Keratinocyte (primary cell): ENCODE results near the gene RSPH10B. TPM values are rescaled to one million over a fixed set of nuclear protein-coding genes. Genes with fewer than 3 reads are reported as not detected.
"Not testable (repeated sequence)": the region's sequence is repeated elsewhere in the genome, so short reads cannot be mapped to it uniquely, and the experiment has no call there.

Experiments
- DNase-seq: peaks from one replicate; pipeline ENCODE4 v3.0.0-alpha.2; 2011; ENCODE audit warnings: low read depth, missing footprints, low spot score
- FAIRE-seq: peaks from 2 replicates; lab custom pipeline; 2011; peaks lifted over from hg19 to GRCh38; lab: Jason Lieb, UNC
- H2AFZ ChIP-seq: 2 replicates; pipeline ENCODE4 v1.6.0; 2012; ENCODE audit warnings: low read length, control low read depth, inconsistent platforms; ENCODE audit not compliant: control insufficient read depth
- H3K27ac ChIP-seq: 2 replicates; pipeline ENCODE4 v1.5.1; 2011; ENCODE audit warnings: low read length; ENCODE audit not compliant: control insufficient read depth, insufficient read depth
- H3K27me3 ChIP-seq: 3 replicates; pipeline ENCODE4 v1.6.0; 2011; ENCODE audit warnings: low read length; ENCODE audit not compliant: control insufficient read depth, insufficient read depth; ENCODE audit errors: extremely low read depth
- H3K36me3 ChIP-seq, 2 experiments: 2 replicates in 1 of 2; 3 replicates in 1 of 2; pipeline ENCODE4 v1.5.1; 2011; ENCODE audit warnings: low read length in 2 of 2, mild to moderate bottlenecking in 1 of 2; ENCODE audit not compliant: control insufficient read depth in 2 of 2, insufficient read depth in 2 of 2; ENCODE audit errors: extremely low read depth in 1 of 2
- H3K4me1 ChIP-seq: 3 replicates; pipeline ENCODE4 v1.5.1; 2011; ENCODE audit warnings: low read length; ENCODE audit not compliant: control insufficient read depth, insufficient read depth; ENCODE audit errors: extremely low read depth
- H3K4me2 ChIP-seq: 3 replicates; pipeline ENCODE4 v1.6.0; 2011; ENCODE audit warnings: low read depth, low read length; ENCODE audit not compliant: control insufficient read depth, insufficient read depth; ENCODE audit errors: extremely low read depth
- H3K4me3 ChIP-seq, 3 experiments: fragments of 200-600 bp in 1 of 3; sonication (generic) in 1 of 3; 2 replicates in 2 of 3; 3 replicates in 1 of 3; pipeline ENCODE4 v1.5.1; 2011 to 2016; ENCODE audit warnings: low read length in 3 of 3, mild to moderate bottlenecking in 3 of 3, control low read depth in 2 of 3, inconsistent platforms in 1 of 3, low read depth in 1 of 3, mixed read lengths in 1 of 3, mixed run types in 1 of 3, moderate library complexity in 1 of 3; ENCODE audit not compliant: control insufficient read depth in 2 of 3, insufficient read depth in 2 of 3; ENCODE audit errors: extremely low read depth in 1 of 3
- H3K79me2 ChIP-seq: 2 replicates; pipeline ENCODE4 v1.6.0; 2012; ENCODE audit warnings: low read length; ENCODE audit not compliant: control insufficient read depth, insufficient read depth
- H3K9ac ChIP-seq: 3 replicates; pipeline ENCODE4 v1.6.0; 2011; ENCODE audit warnings: low read length; ENCODE audit not compliant: control insufficient read depth, insufficient read depth; ENCODE audit errors: extremely low read depth
- H3K9me1 ChIP-seq: 3 replicates; pipeline ENCODE4 v1.6.0; 2011; ENCODE audit warnings: low read length; ENCODE audit not compliant: control insufficient read depth, insufficient read depth; ENCODE audit errors: extremely low read depth
- H3K9me3 ChIP-seq: 2 replicates; pipeline ENCODE4 v1.5.1; 2012; ENCODE audit warnings: low read depth, low read length; ENCODE audit not compliant: control insufficient read depth
- H4K20me1 ChIP-seq: 3 replicates; pipeline ENCODE4 v1.6.0; 2011; ENCODE audit warnings: low read length; ENCODE audit not compliant: control insufficient read depth, insufficient read depth; ENCODE audit errors: extremely low read depth
- dilution Hi-C: fragments of 300-500 bp; cut with MboI; formaldehyde crosslinking; loops from one replicate; pipeline ENCODE4 v1.7.0; 2020; ENCODE audit warnings: low sequenced_read_pairs; ENCODE audit not compliant: extremely low pct_ligation_motif_present
- polyA plus RNA-seq, 5 experiments: library from polyadenylated mRNA; depleted of rRNA in 3 of 5; stranded (reverse) in 3 of 5; stranded (forward) in 1 of 5; unstranded in 1 of 5; fragments of >200 nt; gene quantifications; 1 replicate in 1 of 5; 2 replicates in 3 of 5; 3 replicates in 1 of 5; pipeline versions ENCODE4 v1.2.1 to v1.2.3, GENCODE V29; 2011 to 2012; ENCODE audit warnings: missing spikeins in 2 of 5, low read depth in 1 of 5, low replicate concordance in 1 of 5

RSPH10B gene
- polyA plus RNA-seq, 1 donor (not counting 4 experiments of a cell fraction or from before 2014, with no cell fraction given) = not detected

- FAIRE-seq = peak; percentile 65
- H3K27me3 ChIP-seq, H3K79me2 ChIP-seq, H3K9me3 ChIP-seq, H3K9ac ChIP-seq, H4K20me1 ChIP-seq, H3K4me1 ChIP-seq, H2AFZ ChIP-seq, DNase-seq, H3K36me3 ChIP-seq, H3K4me2 ChIP-seq, dilution Hi-C loops, H3K4me3 ChIP-seq, H3K27ac ChIP-seq, H3K9me1 ChIP-seq: not testable (repeated sequence)
Observed at GRCh38 chr7:5931905-5932644, 38.4 kb downstream of the RSPH10B start.

DNA sequence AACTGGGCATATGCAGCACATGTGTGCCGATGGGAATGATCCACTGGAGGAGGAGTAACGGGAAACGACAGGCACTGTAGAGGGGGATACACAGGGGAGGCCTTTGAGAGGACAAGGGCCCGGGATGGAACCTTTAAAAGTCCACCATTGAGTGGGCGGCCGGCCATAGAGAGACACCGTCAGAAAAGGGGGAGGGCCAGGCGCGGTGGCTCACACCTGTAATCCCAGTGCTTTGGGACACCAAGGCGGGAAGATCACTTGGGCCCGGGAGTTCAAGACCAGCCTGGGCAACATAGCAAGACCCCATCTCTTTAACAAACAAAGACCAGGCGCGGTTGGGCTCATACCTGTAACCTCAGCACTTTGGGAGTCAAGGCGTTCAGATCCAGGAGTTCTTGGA, 39.2 kb downstream of the RSPH10B start:
- H3K4me1 ChIP-seq, H3K4me3 ChIP-seq, H3K79me2 ChIP-seq, H3K27ac ChIP-seq, FAIRE-seq, dilution Hi-C loops, H3K27me3 ChIP-seq, H2AFZ ChIP-seq, H3K9ac ChIP-seq, H3K9me3 ChIP-seq, H3K36me3 ChIP-seq, H3K9me1 ChIP-seq, H3K4me2 ChIP-seq, H4K20me1 ChIP-seq, DNase-seq: not testable (repeated sequence)

- H3K9me3 ChIP-seq, DNase-seq, H3K36me3 ChIP-seq, H2AFZ ChIP-seq, H3K4me3 ChIP-seq, H3K27ac ChIP-seq, H3K9ac ChIP-seq, dilution Hi-C loops, H4K20me1 ChIP-seq, H3K79me2 ChIP-seq, H3K9me1 ChIP-seq, H3K4me2 ChIP-seq, H3K4me1 ChIP-seq, FAIRE-seq, H3K27me3 ChIP-seq: not testable (repeated sequence)
Observed at GRCh38 chr7:5930290-5930689, 40.2 kb downstream of the RSPH10B start.

- H3K36me3 ChIP-seq, FAIRE-seq, H3K4me3 ChIP-seq, H3K4me1 ChIP-seq, H3K79me2 ChIP-seq, H3K9me3 ChIP-seq, H3K27me3 ChIP-seq, H3K27ac ChIP-seq, H4K20me1 ChIP-seq, H2AFZ ChIP-seq, dilution Hi-C loops, H3K9ac ChIP-seq, DNase-seq, H3K4me2 ChIP-seq, H3K9me1 ChIP-seq: not testable (repeated sequence)
Observed at GRCh38 chr7:5926263-5926870, 44.1 kb downstream of the RSPH10B start.

GRCh38 chr7:5924630-5925029, 45.9 kb downstream of the RSPH10B start:
- H3K9me1 ChIP-seq, dilution Hi-C loops, DNase-seq: not testable (repeated sequence)

More at GRCh38 chr7:5924630-5925029, 45.9 kb downstream of the RSPH10B start:
- H3K4me2 ChIP-seq, H3K4me3 ChIP-seq, FAIRE-seq, H3K9ac ChIP-seq, H3K9me3 ChIP-seq, H3K36me3 ChIP-seq, H4K20me1 ChIP-seq, H3K27me3 ChIP-seq, H2AFZ ChIP-seq, H3K79me2 ChIP-seq, H3K27ac ChIP-seq, H3K4me1 ChIP-seq: not testable (repeated sequence)
